ENCODE results near the gene KLC1. TPM values are rescaled to one million over a fixed set of nuclear protein-coding genes. Genes with fewer than 3 reads are reported as not detected.

Gene KLC1
- total RNA-seq, 2 experiments from 2014 or later: 152 to 160 TPM

DNA sequence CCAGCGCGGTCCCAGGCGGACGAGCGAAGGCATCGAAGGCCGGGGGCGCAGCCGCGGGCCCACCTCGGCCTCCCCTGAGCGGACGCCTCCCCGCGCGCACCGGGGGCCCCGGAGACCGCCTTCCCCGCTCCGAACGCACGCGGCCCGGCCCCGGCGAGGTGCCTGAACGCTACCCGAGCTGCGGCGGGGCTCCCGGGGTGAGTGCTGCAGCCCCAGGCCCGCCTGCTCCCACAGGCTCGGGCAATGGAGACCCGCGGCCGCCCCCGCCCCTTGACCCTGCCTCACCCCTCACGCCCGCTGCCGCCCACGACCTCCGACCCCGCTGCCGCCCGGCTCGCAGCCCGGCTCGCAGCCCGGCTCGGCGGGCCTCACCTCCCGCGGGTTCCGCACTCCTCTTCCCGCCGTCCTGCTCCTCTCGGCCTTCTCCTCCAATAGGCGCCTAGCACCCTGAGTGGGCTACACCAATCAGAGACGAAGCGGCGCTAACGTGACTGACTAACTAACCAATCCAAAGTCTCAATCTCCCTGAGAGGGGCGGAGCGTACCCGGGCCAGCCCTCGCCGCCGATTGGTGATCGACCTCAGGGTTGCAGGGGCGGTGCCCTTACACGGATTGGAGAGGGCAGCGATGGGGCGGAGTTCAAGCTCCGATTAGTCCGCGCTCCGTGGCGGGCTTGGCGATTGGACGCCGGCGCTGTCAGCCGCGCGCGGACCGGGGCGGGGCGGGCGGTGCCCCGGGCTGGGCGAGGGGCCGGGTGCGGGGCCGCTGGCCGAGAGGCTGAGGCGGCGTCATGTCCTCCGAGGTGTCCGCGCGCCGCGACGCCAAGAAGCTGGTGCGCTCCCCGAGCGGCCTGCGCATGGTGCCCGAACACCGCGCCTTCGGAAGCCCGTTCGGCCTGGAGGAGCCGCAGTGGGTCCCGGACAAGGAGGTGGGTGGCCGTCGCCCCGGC, 86.3 kb downstream of the KLC1 start, which contains the start of the genes XRCC3 and ZFYVE21:
Gene XRCC3 (minus strand): TSS at position 400 of the 949 bp plus-strand sequence. CDS start 4,364 bp downstream, outside the sequence.
Gene ZFYVE21 (plus strand): TSS at position 759 of the 949 bp plus-strand sequence. CDS start 32 bp downstream, at position 791.
- H3K4me1 Mint-ChIP-seq: peaks cover 56% of the 10 kb centered on the region

DNA sequence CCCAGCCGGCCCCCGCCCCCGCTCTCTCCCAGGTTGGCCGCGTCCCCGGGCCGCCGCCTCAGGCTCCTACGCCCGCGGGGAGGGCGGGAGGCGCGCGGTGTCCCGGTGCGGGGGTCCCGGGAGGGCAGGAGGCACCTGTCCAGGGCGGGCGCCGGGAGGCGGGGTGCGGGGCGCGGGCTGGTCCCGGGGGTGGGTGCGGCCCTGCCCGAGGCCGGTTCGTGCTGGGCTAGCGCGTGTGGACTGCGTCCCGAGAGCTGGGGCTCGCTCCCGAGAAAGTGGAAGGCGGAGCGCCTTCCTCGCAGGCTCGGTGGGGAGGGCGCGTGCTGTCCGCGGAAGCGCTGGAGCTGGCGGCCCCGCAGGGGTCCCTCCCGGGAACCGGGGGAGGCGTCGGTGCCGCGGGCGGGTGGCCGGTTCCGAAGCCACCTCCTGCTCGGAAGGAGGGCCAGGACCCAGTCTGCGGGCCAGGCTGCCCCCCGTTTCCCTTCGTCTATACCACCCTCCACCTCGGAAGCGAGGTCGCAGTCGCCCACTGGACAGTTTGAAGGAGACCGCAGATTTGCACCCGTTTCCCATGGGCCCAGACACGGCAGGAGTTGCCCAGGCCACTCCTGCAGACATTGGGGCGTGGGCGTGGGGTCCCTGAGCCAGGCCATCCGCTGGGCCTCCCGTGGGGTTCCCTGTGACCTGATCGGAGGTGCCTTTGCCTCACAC, 87.2 kb downstream of the KLC1 start:
- peaks cover 14% of the 10 kb centered on the region for H3K36me3 Mint-ChIP-seq (ENCODE audit: low read depth)
- no peaks in the 10 kb centered on the region for H3K9me3 Mint-ChIP-seq
- peaks cover 50% of the 10 kb centered on the region for H3K4me1 Mint-ChIP-seq
- ChIA-PET CTCF (interaction anchor here (0.9 to 1.0 kb wide), 2 partner anchors 155 to 197 kb away, joined by 3 to 4 read pairs; no protein-coding TSS in a partner anchor), POLR2A (interaction anchor here (0.6 to 1.9 kb wide), 7 partner anchors 10 to 188 kb away, joined by 3 to 15 read pairs (median 5); partner anchors contain the start of genes BAG5, KLC1 and TRMT61A)
- H3K27ac Mint-ChIP-seq: peak overlapping the region; percentile 47
- DNase-seq: peak; percentile 31
- H3K27me3 Mint-ChIP-seq: no peaks in the 10 kb centered on the region
- H3K4me3 Mint-ChIP-seq: peak overlapping the region; percentile 88

More for the DNA sequence above, 86.3 kb downstream of the KLC1 start, which contains the start of the genes XRCC3 and ZFYVE21:
- H3K9me3 Mint-ChIP-seq: no peaks in the 10 kb centered on the region
- ChIA-PET POLR2A (interaction anchor here (0.6 to 1.9 kb wide), 9 partner anchors 9 to 187 kb away, joined by 3 to 15 read pairs (median 4); partner anchors contain the start of genes BAG5, KLC1 and TRMT61A), CTCF (interaction anchor here (0.9 to 1.0 kb wide), 2 partner anchors 154 to 197 kb away, joined by 3 to 4 read pairs; no protein-coding TSS in a partner anchor)
- peaks cover 18% of the 10 kb centered on the region for H3K36me3 Mint-ChIP-seq (ENCODE audit: low read depth)
- H3K4me3 Mint-ChIP-seq: peak within 1 kb of the TSS; percentile 88
- H3K27me3 Mint-ChIP-seq: no peaks in the 10 kb centered on the region
- peak; percentile 100 for DNase-seq
- H3K27ac Mint-ChIP-seq: peak within 1 kb of the TSS; percentile 73

DNA sequence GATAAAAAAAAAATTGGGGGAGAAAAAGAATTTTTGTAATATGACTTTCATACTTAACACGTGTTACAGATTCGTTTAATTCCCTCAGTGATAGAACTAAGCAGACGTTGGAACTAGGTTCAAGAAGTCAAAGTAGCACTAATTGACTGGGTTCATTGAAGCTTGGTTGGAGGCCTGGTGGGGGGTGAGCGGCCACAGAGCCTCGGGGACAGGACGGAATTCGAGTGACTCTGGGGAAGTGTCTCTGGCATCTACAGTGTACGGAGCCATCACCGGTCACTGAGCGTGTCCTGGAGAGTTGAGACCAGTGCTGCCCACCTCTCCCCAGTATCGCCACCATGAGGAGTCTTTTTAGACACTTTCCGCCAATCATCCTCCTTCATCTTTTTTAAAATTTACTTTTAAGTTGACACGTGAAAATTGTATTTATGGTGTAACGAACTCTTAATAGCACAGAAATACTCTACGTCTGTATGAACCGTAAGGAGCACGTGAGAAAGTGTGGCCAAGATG, 87.9 kb downstream of the KLC1 start:
- Mint-ChIP-seq H3K27ac (no peak overlapping the region), H3K9me3 (no peaks in the 10 kb centered on the region), H3K4me1 (peaks cover 48% of the 10 kb centered on the region), H3K4me3 (peak overlapping the region; percentile 77), H3K27me3 (no peaks in the 10 kb centered on the region), H3K36me3 (ENCODE audit: low read depth) (peaks cover 14% of the 10 kb centered on the region)
- ChIA-PET CTCF (no interaction called here), POLR2A (interaction anchor here (0.6 kb wide), 1 partner anchor 88 kb away, joined by 3 read pairs; the partner anchor contains the start of gene KLC1)
- no peak for DNase-seq

DNA sequence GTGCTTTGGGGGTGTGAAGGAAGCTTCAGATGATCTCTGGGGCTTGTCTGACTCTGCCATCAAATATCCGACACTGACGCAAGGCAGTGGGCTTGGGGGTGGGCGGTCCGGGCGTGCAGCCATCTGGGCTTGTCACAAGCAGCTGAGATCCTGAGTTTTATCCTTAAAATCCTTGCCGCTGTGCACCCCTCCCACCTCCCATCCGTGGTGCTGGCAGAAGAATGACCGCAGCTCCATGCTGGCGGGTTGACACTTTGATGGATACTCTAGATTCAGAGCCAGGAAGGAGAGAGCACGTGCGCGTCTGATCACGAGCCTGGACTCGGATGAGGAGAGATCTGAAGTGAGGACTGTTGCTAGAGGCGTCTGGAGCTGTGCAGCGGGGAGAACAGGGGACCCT, 89.6 kb downstream of the KLC1 start:
- Mint-ChIP-seq H3K9me3 (no peaks in the 10 kb centered on the region), H3K36me3 (ENCODE audit: low read depth) (peaks cover 9% of the 10 kb centered on the region), H3K4me1 (peaks cover 33% of the 10 kb centered on the region), H3K27ac (no peak overlapping the region), H3K27me3 (no peaks in the 10 kb centered on the region), H3K4me3 (no peak overlapping the region)
- DNase-seq: no peak
- POLR2A ChIA-PET: interaction anchor here (1.0 kb wide), 1 partner anchor 190 kb away, joined by 4 read pairs; the partner anchor contains the start of gene TRMT61A
- CTCF ChIA-PET: no interaction called here

DNA sequence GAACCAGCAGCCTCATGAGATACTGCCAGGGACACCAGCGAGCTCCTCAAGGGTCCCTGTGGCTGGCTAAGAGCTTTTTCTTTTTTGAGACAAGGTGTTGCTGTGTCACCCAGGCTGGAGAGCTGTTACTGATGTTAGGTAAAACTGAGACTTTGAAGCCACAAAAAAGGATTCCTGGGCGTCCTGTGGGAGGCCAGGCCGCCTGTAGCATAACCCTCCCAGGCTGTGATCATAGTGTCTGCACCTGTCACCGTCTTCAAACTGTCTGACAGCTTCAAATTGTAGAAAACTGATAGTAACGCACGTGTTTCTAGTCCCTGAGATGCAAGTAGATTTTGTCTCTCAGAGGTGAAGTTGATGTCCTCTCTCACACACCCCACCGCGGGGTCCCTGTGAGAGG, 90.7 kb downstream of the KLC1 start:
- ChIA-PET POLR2A (interaction anchor here (1.0 kb wide), 1 partner anchor 191 kb away, joined by 4 read pairs; the partner anchor contains the start of gene TRMT61A), CTCF (no interaction called here)
- H3K27me3 Mint-ChIP-seq: no peaks in the 10 kb centered on the region
- no peak overlapping the region for H3K4me3 Mint-ChIP-seq
- H3K4me1 Mint-ChIP-seq: peaks cover 26% of the 10 kb centered on the region
- H3K36me3 Mint-ChIP-seq (ENCODE audit: low read depth): peaks cover 6% of the 10 kb centered on the region
- H3K9me3 Mint-ChIP-seq: no peaks in the 10 kb centered on the region
- no peak overlapping the region for H3K27ac Mint-ChIP-seq
- no peak for DNase-seq

DNA sequence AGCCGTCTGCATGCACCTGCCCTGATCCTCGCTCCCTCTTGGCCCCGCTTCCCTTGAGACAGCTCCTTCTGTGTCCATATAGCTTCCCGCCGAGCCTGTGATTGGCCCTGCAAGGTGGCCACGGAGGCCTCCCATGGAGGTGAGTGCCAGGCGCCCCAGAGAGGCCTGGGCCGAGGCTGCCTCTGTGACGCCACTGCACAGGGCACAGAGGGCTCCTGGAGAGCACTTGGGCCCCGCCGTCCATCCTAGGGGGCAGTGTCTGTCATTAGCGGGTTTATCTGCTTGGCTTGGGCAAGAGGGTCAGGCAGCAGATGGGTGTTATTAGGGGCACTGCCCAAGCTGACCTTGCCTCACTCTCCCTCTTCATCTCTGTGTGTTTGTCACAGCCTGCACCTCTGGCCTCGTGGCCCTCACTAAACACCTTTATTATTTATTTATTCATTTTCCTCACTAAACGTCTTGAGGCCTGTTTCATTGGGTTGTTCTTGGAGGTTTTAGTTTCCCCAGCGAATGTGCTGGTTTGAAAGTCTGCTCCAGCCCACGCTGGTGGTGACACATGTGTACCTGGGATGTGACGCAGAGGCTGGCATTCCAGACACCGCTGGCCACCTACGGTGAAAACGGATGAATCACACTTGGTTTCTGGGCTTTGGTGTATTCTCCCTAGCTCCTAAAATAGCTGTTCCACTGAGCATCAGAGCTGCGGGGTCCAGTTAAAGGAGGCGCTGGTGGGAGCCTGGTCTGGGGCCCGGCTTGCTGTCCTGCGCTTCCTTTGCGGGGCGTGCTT, 92.5 kb downstream of the KLC1 start:
- H3K4me3 Mint-ChIP-seq: no peak overlapping the region

DNA sequence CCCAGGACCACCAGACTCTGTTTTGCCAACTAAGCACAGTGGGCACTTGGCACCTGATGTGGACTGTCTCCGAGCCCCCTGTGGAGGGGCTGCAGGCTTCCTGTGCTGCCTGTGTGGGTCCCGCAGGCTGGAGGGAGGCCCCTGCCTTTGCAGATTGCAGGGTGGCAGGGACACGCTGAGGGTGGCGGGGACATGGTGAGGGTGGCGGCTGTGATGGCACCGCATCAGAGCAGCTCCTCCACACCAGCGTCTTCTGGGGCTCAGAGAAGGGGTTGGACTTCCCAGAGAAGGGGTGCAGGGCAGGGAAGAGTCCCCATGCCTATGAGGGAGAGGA, 94.7 kb downstream of the KLC1 start:
- Mint-ChIP-seq H3K9me3 (no peaks in the 10 kb centered on the region), H3K27me3 (no peaks in the 10 kb centered on the region), H3K4me1 (peaks cover 8% of the 10 kb centered on the region), H3K4me3 (no peak overlapping the region), H3K36me3 (ENCODE audit: low read depth) (no peaks in the 10 kb centered on the region), H3K27ac (no peak overlapping the region)
- ChIA-PET CTCF (no interaction called here), POLR2A (no interaction called here)
- no peak for DNase-seq

More for the DNA sequence above, 92.5 kb downstream of the KLC1 start:
- peaks cover 22% of the 10 kb centered on the region for H3K4me1 Mint-ChIP-seq
- H3K9me3 Mint-ChIP-seq: no peaks in the 10 kb centered on the region
- H3K36me3 Mint-ChIP-seq (ENCODE audit: low read depth): peaks cover 3% of the 10 kb centered on the region
- H3K27ac Mint-ChIP-seq: no peak overlapping the region
- H3K27me3 Mint-ChIP-seq: no peaks in the 10 kb centered on the region
- POLR2A ChIA-PET: no interaction called here
- DNase-seq: no peak
- CTCF ChIA-PET: no interaction called here

DNA sequence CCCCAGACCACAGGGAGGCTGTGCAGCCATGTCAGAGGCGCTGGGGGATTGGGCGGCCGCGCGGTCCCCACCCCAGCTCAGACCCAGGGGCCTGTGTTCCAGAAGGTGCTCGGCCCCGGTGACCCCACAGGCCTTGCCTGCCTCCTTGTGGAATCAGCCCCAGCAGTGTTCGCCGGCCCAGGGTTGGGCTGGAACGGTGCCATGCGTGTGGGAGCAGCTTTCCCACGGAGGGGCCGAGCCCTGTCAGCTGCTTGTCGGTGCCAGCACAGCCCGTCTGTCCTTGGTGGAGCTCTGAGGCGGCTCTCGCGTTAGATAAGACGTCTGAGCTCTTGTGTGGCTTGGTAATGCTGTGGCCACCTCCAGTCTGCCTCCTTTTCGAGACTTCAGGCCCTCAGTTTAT, 95.1 kb downstream of the KLC1 start:
- DNase-seq: no peak
- Mint-ChIP-seq H3K9me3 (no peaks in the 10 kb centered on the region), H3K4me1 (peaks cover 5% of the 10 kb centered on the region), H3K4me3 (no peak overlapping the region), H3K27ac (no peak overlapping the region), H3K36me3 (ENCODE audit: low read depth) (no peaks in the 10 kb centered on the region), H3K27me3 (no peaks in the 10 kb centered on the region)
- POLR2A ChIA-PET: no interaction called here
- CTCF ChIA-PET: no interaction called here

DNA sequence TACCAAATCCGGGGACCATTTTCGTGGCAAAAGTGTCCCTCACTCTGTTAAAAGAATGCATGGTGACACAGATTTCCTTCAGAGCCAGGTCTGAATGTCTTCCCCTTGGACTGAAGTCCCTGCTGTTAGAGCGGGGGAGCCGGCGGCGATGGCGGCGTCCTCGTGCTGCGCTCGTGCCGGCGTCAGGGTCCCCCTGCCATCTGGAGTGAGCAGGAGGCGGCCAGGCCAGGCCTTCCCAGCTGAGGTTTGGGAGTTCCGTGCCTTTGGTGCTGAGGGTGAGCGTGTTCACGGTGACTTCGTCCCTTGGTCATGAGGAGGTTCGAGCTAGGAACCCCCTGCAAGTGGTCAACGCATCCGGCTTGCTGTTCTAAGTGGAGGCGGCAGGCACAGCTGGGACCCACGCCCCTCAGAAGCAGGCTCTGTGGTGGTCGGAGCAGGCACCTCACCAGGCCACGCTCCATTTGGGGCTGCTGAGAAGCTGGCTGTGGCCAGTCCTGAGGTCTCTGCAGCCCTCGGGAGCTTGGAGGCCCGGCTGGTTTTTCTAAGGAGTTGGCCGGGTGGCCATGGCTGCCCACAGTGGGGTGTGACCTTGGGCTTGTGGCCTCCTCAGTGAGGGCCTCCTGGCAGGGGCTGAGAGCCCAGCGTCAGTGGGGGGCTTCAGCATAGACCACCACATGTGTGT, 96.1 kb downstream of the KLC1 start:
- Mint-ChIP-seq H3K36me3 (ENCODE audit: low read depth) (peaks cover 2% of the 10 kb centered on the region), H3K4me1 (peaks cover 4% of the 10 kb centered on the region), H3K27ac (no peak overlapping the region), H3K9me3 (no peaks in the 10 kb centered on the region), H3K27me3 (no peaks in the 10 kb centered on the region), H3K4me3 (no peak overlapping the region)
- POLR2A ChIA-PET: interaction anchor here (1.0 kb wide), 1 partner anchor 11 kb away, joined by 3 read pairs; no protein-coding TSS in a partner anchor
- DNase-seq: no peak
- CTCF ChIA-PET: no interaction called here

DNA sequence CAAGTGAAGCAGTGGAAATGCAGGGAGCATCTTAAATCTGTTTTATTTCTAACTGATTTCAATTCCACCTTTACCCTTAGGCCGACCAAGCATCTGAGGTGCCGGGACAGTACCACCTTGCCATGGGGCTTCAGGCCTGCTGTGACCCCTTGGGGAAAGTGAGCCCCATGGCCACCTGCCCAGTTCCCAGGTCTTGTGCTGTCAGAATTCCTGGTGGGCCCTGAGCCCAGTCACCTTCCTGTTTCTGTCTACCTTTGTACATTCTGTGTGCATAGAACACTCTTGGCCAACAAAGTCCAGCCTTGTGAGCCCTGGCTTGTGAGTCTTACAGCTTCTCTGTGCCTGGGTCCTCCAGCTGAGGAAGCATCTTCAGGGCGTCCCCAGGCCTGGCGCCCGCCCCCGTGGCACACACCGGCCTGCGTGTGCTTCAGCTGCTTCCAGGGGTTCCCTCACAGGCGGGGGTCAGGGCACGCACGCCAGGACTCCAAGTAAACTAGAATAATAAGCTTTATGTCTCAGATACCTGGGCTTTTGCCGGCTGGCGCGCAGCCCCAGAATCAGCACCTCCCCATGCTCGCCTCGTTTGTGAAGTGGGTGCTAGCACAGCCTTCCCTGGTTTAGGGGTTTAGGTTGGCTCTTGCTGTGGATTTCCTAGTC, 96.9 kb downstream of the KLC1 start:
- no peak overlapping the region for H3K4me3 Mint-ChIP-seq
- no peak overlapping the region for H3K27ac Mint-ChIP-seq
- peaks cover 3% of the 10 kb centered on the region for H3K4me1 Mint-ChIP-seq
- ChIA-PET POLR2A (interaction anchor here (1.0 kb wide), 1 partner anchor 10 kb away, joined by 3 read pairs; no protein-coding TSS in a partner anchor), CTCF (no interaction called here)
- peaks cover 2% of the 10 kb centered on the region for H3K36me3 Mint-ChIP-seq (ENCODE audit: low read depth)
- no peaks in the 10 kb centered on the region for H3K27me3 Mint-ChIP-seq
- no peak for DNase-seq
- H3K9me3 Mint-ChIP-seq: no peaks in the 10 kb centered on the region

DNA sequence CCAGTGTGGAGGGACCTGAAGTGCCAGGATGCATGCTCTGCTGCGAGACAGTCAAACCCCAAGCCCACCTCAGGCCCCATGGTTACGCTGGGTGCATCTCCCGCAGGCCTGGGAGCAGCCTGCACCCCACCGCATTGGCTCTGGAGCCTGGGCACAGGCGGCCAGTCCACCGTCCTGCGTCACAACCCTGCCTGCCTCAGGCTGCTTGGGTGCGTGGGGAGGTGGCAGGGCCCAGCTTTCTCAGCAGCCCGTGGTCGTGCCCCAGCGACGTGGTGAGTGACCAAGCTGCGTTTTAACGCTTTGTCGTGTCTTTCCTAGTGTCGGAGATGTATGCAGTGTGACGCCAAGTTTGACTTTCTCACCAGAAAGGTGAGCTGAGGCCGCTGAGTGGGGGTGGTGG, 97.5 kb downstream of the KLC1 start:
- Mint-ChIP-seq H3K36me3 (ENCODE audit: low read depth) (peaks cover 2% of the 10 kb centered on the region), H3K4me1 (peaks cover 3% of the 10 kb centered on the region)
- CTCF ChIA-PET: no interaction called here

More for the DNA sequence above, 97.5 kb downstream of the KLC1 start:
- H3K9me3 Mint-ChIP-seq: no peaks in the 10 kb centered on the region
- DNase-seq: no peak
- no peak overlapping the region for H3K4me3 Mint-ChIP-seq
- H3K27ac Mint-ChIP-seq: no peak overlapping the region
- POLR2A ChIA-PET: no interaction called here
- no peaks in the 10 kb centered on the region for H3K27me3 Mint-ChIP-seq
